GM13976 (cell line): ENCODE data around the gene CA11.

Source experiments
- DNase-seq: peaks from one replicate; pipeline ENCODE4 v3.0.0; 2012; ENCODE audit warnings: low spot score
- in situ Hi-C: fragments of 300-500 bp; cut with MboI; formaldehyde crosslinking; loops from one replicate; pipeline ENCODE4 v1.12.0; 2022; ENCODE audit warnings: low sequenced_read_pairs, mixed read lengths, inconsistent platforms; ENCODE audit not compliant: unreplicated experiment
- TF ChIP-seq, protein P1 (sequence below): IDR thresholded peaks from 2 replicates; pipeline ENCODE4 v1.5.1; 2012; ENCODE audit warnings: borderline replicate concordance, mild to moderate bottlenecking; ENCODE audit not compliant: insufficient read depth; ENCODE audit errors: extremely low read depth, missing control alignments, control extremely low read depth

The CA11 gene

DNA sequence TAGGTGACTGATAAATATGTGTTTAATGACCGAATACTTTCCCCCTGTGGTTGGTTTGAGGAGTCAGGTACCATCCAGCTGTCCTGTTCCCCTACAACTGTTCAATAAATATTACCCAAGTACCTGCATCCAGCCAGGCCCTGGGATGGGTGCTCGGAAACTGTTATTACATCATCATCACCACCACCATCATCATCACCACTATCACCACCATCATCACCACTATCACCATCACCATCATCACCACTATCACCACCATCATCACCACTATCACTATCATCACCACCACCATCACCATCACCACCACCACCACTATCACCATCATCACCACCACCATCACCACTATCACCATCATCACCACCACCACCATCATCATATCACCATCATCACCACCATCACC lies 22.8 kb upstream of the CA11 start:
- in situ Hi-C loops, result no loop called here

DNA sequence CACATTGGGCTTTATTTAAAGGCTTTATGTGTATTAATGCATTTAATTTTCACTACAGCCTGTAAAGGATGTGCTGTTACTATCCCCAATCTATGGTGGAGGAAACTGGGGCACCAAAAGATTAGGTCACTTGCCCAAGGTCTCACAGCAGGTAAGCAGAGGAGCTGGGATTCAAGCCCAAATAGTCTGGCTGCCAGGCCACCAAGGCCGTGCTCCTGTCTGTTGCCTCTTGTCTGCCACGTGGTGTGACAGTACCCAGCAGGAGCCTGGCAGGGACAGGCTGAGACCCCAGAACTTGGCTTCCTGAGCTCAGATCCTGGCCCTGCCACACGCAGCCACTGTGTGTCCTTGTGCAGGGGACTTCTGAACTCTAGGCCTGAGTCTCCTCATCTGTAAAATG lies 22.3 kb upstream of the CA11 start:
- TF ChIP-seq, protein P1, sequence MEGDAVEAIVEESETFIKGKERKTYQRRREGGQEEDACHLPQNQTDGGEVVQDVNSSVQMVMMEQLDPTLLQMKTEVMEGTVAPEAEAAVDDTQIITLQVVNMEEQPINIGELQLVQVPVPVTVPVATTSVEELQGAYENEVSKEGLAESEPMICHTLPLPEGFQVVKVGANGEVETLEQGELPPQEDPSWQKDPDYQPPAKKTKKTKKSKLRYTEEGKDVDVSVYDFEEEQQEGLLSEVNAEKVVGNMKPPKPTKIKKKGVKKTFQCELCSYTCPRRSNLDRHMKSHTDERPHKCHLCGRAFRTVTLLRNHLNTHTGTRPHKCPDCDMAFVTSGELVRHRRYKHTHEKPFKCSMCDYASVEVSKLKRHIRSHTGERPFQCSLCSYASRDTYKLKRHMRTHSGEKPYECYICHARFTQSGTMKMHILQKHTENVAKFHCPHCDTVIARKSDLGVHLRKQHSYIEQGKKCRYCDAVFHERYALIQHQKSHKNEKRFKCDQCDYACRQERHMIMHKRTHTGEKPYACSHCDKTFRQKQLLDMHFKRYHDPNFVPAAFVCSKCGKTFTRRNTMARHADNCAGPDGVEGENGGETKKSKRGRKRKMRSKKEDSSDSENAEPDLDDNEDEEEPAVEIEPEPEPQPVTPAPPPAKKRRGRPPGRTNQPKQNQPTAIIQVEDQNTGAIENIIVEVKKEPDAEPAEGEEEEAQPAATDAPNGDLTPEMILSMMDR, result no peak
- DNase-seq, result no peak
- in situ Hi-C loops, result no loop called here

More for the DNA sequence above, 22.8 kb upstream of the CA11 start:
- TF ChIP-seq, protein P1, result no peak
- DNase-seq, result no peak

DNA sequence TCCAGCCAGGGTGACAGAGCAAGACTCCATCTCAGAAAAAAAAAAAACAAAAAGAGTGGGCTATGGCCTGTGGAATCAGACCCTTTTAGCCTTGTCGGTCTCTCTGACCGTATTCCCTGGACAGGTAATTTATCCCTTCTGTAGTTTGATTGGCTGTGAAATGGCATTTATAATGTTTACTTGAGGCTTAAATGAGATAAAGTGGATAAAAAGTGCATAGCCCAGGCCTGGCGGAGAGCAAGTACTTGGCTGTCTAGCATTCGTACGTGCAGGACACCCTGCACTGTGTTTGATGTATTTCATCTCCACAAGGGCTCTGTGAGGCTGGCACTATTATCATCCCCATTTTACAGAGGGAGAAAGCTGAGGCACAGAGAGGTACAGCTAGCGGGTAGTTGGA lies 19.8 kb upstream of the CA11 start:
- TF ChIP-seq, protein P1, result no peak
- in situ Hi-C loops, result no loop called here
- no peak for DNase-seq

DNA sequence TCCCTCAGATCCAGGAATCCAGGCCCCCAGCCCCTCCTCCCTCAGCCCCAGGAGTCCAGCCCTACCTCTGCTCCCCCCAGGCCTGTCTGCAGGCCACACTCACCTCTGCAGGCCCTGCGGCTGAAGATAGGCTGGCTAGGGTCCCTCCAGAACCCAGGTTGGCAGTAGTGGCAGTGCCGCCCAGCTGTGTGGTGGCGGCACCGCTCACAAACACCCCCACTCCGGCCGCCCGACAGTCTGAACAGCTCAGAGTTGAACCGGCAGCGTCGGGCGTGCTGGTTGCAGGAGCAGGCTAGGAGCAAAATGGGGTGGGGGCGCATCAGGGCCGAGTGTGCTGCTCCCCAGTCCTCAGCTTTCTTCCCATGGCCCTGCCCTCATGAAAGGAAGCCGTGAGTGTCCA lies 18.5 kb upstream of the CA11 start:
- TF ChIP-seq, protein P1, result no peak
- no peak for DNase-seq
- in situ Hi-C loops, result no loop called here

DNA sequence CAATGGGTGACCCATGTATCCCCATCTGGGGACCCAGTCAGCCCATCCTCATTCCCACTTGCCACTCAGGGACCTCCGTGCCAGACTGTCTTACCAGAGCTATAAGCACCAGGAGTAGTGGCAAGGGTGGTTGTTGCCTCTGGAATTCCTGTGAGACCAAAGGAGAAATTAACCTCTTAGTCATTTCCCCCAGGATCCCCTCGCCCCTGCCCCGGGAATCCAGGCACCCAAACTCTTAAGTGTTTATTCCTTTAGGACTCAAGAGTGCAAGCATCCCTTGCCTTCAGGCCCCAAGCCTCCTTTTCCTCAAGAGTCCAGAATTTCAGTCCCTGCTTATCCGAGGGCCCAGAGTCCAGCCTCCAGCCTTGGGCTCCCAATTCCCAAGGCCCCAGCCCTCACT lies 17.7 kb upstream of the CA11 start:
- DNase-seq, result no peak
- in situ Hi-C loops, result no loop called here
- TF ChIP-seq, protein P1, result no peak

DNA sequence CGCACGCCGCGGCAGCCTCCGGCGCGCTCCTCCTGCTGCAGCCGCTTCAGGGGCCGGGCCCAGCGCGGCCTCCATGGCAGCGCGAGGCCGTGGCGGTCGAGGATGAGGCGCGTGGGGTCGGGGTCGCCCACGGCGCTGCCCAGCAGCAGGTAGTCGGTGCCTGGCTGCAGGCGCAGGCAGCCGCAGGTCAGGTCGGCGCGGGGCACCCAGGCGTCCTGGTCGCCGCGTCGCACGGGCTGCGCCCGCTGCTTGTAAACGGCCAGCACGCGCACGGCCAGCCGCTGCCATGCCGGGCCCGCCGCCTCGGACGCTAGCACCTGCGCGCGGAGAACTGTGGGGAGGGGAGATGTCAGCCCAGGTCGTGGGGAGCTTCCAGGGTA lies 15.7 kb upstream of the CA11 start:
- in situ Hi-C loops, result no loop called here
- DNase-seq, result no peak
- TF ChIP-seq, protein P1, result no peak
